ENCODE results near the gene ORAI3. TPM values are rescaled to one million over a fixed set of nuclear protein-coding genes. Genes with fewer than 3 reads are reported as not detected.

ORAI3 gene
- total and polyA plus RNA-seq, 2 of the 13 experiments (the other 11 are each of a cell fraction or from before 2014, with no cell fraction given), result 11.4 to 32.0 TPM

DNA sequence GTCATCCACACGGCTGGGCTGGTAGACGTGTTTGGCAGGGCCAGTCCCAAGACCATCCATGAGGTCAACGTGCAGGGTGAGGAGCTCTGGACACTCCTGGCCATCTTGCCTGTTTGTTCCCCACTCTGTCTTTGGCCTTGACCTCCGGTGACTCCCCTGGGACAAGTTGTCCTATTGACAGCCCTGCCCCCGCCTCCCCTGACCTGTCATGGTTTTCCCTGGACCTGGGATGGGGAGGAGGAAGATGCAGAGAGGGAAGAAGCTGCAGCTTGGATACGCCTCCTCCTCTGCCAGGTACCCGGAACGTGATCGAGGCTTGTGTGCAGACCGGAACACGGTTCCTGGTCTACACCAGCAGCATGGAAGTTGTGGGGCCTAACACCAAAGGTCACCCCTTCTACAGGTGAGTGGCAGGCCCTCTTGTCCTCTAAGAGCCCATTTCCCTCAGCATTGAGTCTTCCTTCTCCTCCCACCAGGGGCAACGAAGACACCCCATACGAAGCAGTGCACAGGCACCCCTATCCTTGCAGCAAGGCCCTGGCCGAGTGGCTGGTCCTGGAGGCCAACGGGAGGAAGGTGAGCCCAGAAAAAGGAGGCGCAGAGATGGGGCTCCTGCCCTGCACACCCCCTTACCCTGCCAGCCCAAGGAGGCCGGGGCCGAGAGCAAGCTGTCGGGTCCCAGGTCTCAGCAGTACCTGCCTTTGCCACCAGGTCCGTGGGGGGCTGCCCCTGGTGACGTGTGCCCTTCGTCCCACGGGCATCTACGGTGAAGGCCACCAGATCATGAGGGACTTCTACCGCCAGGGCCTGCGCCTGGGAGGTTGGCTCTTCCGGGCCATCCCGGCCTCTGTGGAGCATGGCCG, 37.5 kb downstream of the ORAI3 start (continued):
- no peak for TF ChIP-seq ZXDC (CRISPR knock-in tag; IDR thresholded peaks at IDR 0.05)
- TF ChIP-seq U2AF1 (optimal IDR thresholded peaks at IDR 0.05; ENCODE audit: low read depth, low read length), result no peak
- TF ChIP-seq NR2C2 (CRISPR knock-in tag; IDR thresholded peaks at IDR 0.05; ENCODE audit: borderline replicate concordance), result 0 out of 2 replicates have a peak, but pooled peaks have one; percentile 9
- no peak for TF ChIP-seq ZNF543 (CRISPR knock-in tag; IDR thresholded peaks at IDR 0.05)
- TF ChIP-seq ZNF557 (CRISPR knock-in tag; IDR thresholded peaks at IDR 0.05), result no peak
- TF ChIP-seq ZBTB8A (CRISPR knock-in tag; IDR thresholded peaks at IDR 0.05; ENCODE audit: borderline replicate concordance, low read depth), result no peak
- TF ChIP-seq ZBTB38 (CRISPR knock-in tag; IDR thresholded peaks at IDR 0.05), result peak; percentile 6; the same call in 1 of the 2 replicates
- TF ChIP-seq ZNF589 (CRISPR knock-in tag; conservative IDR thresholded peaks at IDR 0.05), result no peak
- no peak for TF ChIP-seq RAD21 (CRISPR knock-in tag; IDR thresholded peaks at IDR 0.05)
- no peak for TF ChIP-seq ZFP36L2 (CRISPR knock-in tag; IDR thresholded peaks at IDR 0.05)
- TF ChIP-seq GLMP (CRISPR knock-in tag; IDR thresholded peaks at IDR 0.05; ENCODE audit: borderline replicate concordance), result no peak
- TF ChIP-seq AGO1 (IDR thresholded peaks at IDR 0.05; ENCODE audit: low read depth, low read length, poor library complexity, severe bottlenecking), result no peak
- no peak for TF ChIP-seq ZNF569 (CRISPR knock-in tag; IDR thresholded peaks at IDR 0.05; ENCODE audit: borderline replicate concordance)
- no peak for TF ChIP-seq ATRX (CRISPR knock-in tag; IDR thresholded peaks at IDR 0.05; ENCODE audit: borderline replicate concordance)
- TF ChIP-seq ZSCAN25 (CRISPR knock-in tag; IDR thresholded peaks at IDR 0.05), result no peak
- TF ChIP-seq KLF12 (CRISPR knock-in tag; IDR thresholded peaks at IDR 0.05; ENCODE audit: borderline replicate concordance), result no peak
- no peak for TF ChIP-seq CREB1 (IDR thresholded peaks at IDR 0.05)
- no peak for TF ChIP-seq CREB1 (CRISPR knock-in tag; IDR thresholded peaks at IDR 0.05)
- TF ChIP-seq PLRG1 (conservative IDR thresholded peaks at IDR 0.05), result no peak
- 0 out of 2 replicates have a peak, but pooled peaks have one; percentile 2 for TF ChIP-seq ETV5 (CRISPR knock-in tag; IDR thresholded peaks at IDR 0.05; ENCODE audit: borderline replicate concordance)
- TF ChIP-seq EHMT2 (IDR thresholded peaks at IDR 0.05; ENCODE audit: borderline replicate concordance, low read depth, low read length), result no peak
- TF ChIP-seq ELK4 (CRISPR knock-in tag; IDR thresholded peaks at IDR 0.05; ENCODE audit: borderline replicate concordance), result no peak
- TF ChIP-seq MAFK (conservative IDR thresholded peaks at IDR 0.05 in 1 of 2, IDR thresholded peaks at IDR 0.05 in 1 of 2; ENCODE audit: low read length in 2 of 2), result no peak
- TF ChIP-seq, protein P1, sequence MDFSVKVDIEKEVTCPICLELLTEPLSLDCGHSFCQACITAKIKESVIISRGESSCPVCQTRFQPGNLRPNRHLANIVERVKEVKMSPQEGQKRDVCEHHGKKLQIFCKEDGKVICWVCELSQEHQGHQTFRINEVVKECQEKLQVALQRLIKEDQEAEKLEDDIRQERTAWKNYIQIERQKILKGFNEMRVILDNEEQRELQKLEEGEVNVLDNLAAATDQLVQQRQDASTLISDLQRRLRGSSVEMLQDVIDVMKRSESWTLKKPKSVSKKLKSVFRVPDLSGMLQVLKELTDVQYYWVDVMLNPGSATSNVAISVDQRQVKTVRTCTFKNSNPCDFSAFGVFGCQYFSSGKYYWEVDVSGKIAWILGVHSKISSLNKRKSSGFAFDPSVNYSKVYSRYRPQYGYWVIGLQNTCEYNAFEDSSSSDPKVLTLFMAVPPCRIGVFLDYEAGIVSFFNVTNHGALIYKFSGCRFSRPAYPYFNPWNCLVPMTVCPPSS (IDR thresholded peaks at IDR 0.05), result no peak
- TF ChIP-seq ZNF430 (CRISPR knock-in tag; IDR thresholded peaks at IDR 0.05), result no peak
